Measurements from ENCODE around the gene FUT1. TPM values are rescaled to one million over a fixed set of nuclear protein-coding genes. Genes with fewer than 3 reads are reported as not detected.

FUT1 gene
- total RNA-seq = under 0.01 and 0.86 TPM in 2 replicates

DNA sequence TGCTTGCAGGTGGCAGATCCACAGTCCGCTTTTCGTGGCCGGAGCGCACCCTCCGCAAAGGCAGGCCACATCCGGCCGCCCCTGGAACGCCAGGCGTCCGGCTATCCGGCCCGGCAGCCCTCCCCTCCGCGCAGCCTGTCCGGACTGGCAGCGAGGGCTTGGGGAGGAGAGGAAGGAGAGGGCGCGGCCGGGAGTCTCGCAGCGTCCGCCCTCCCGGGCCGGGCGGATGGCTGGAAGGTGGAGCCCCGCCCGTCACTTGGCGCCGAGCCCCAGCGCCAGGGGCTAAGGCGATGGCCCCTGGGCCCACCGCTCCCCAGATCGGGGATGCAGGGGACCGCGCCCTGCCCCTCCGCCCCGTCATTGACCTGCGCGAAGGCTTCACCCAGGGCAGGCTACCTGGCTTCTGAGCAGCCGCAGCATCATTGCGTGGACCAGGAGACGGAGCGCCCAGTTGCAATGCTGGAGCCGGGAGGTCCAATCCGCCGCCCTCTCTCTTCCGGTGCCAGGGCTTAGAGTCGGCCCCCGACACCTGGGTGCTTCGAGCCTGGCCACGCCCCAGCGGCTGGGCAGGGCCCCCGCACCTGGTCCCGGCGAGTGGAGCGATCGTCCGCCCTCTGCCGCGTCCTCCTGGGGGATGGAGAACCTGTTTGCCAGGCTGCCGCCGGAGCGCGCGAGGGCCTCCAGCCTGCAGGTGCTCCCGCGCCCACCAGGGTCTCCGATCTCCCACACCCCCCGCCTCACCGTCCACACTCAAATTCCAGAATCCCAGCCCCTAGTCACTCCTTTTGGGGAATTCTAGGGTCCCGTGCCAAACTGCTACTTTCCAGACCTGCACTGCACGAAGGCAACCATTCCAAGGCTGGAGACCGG is at the start of gene FUT1:
Gene FUT1, minus strand, starts transcription at position 146 of the 870 bp plus-strand sequence. CDS start 1,360 bp downstream, outside the sequence.

DNA sequence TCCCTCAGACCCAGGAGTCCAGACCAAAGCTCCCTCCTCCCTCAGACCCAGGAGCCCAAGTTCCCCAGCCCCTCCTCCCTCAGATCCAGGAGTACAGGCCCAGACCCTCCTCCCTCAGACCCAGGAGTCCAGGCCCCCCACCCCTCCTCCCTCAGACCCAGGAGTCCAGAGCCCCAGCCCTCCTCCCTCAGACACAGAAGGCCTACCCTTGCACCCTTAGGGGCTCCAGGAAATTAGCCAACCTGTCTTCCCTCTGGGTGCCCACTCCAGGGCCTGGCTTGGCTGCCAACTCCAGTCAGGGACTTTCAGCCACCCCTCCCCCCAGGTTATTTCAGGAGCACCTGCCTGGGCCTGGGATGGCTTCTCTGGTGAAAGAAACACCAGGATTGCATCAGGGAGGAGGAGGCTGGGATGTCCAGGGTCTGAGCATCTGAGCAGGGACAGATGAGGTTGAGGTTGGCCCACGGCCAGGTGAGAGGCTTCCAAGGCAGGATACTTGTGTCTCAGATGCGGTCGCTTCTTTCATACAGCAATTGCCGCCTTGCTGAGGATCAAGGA is 2.7 kb upstream of the FUT1 start, which contains the start of gene FGF21:
Gene FGF21, plus strand, starts transcription at position 441 of the 558 bp plus-strand sequence. CDS start 713 bp downstream, outside the sequence.

DNA sequence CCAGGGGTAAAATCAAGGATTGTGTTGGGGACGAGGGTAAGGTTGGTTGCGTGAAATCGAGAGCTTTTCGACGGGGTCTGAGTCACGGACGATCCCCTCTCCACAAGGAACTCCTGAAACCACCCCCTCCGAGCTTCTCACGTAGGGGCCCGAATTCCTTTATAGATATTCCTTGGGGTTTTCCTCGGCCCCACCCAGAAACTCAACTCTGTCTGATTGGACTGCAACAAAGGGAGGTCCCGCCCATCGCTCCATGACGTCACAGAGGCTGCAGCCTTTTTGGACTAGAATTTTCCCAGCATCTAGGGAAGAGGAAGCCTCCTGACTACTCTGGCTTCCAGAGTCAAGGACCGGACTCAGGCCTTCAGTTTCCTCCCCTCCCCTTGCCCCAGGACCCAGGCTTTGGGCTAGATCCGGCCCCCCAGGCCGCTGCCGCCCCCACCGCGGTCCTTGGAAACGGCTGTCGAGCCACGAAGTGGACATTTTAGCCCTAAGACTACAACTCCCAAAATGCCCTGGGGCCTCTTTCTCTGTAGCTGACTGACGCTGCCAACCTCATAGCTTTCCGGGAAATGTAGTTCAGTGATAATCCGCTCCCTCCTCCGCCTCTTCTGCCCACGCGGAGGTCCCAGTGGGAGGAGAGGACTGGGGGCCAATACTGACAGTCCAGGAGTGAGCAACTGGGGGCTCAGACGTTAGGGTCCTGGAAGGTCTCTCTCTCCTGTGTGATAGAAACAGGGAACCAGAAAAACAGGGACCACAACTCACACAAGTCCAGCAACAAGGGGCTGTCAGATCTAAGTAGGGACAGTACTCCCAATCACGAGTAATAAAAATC is 5.5 kb downstream of the FUT1 start, which contains the start of gene IZUMO1:
Gene IZUMO1, minus strand, starts transcription at position 172 of the 838 bp plus-strand sequence. CDS start 1,050 bp downstream, outside the sequence.

DNA sequence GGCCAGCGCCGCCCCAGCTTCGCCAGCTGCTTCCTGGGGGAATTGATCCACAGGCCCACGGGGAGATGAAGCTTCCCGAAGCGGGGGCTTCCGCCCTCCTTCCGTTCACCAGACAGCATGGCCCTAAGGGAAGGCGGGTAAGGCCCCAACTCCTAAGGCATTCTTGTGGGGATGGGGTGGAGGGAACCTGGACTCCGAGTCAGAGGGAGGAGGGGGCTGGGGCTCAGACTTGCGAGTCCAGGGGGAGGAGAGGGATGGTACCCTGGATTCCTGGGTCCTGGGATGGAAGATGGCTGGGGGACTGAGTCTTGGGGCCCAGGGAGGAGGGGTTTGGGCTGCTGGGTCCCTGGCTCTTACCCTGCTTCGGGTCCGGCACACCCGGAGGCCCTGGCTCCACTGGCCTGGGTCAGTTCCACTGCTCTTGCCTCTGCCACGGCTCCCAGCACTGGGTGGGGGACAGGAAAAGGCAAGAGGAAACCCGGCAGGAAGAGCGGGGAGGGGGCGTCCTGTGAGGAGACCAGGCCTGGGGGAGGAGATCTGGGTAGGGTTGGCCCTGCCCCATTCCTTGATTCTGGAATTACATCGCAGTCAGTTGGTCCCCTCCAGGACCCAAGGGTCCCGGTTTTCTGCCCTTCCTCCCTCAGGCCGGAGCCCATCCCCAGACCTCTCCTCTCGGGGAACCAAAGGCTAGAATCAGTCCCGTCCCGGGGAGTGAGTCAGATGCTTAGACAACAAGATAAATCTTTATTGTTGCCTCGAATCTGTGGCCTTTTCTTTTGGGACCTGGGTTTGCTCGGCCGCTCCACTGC is 12.1 kb downstream of the FUT1 start, which contains the start of gene RASIP1:
Gene RASIP1, minus strand, starts transcription at position 447 of the 809 bp plus-strand sequence. Its CDS starts 328 bp downstream, at position 119.

DNA sequence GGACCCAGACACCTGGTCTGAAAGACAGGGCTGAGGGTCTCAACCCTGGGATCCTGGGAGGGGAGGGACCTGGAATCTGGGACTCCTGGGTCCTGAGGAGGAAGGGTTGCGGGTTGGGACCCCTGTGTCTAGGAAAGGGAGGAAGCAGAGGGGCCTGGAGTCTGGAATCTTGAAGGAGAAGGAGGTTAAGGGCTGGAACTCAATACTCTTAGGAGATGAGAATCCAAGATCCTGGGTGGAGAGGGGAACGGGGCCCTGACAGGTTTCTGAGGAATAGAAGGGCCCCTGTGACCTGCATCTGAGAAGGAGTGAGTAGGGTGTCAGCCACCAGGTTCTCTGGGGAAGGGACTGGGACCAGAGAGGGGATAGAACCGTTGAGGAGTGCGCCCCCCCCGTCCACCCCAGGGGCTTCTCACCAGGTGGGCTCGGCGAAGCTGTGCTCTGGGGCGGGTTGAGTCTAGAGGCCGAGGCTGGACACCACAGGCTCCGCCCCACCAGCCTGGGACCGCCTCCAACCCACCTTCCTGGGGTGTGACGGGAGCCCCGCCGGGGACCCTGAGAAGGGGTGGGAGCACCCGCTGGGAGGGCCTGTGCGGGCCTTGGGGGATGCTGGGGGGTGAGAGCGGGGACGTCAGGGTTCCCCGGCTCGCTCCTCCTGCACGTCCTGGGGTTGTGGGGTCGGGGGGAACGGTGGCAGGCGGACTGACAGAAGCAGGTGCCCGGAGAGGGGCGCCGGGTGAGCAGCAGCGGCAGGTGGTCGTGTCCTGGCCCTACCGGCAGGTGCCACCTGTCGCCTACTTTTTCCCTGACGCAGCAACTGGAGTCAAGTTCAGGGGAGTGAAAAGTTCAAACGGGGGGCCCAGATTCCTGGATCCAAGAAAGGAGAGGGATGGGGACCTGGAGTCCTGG is 32.9 kb downstream of the FUT1 start, which contains the start of gene MAMSTR:
Gene MAMSTR, minus strand, starts transcription at position 463 of the 909 bp plus-strand sequence. CDS start 694 bp downstream, outside the sequence.

Other genes with a start within 250 kb of the FUT1 start
- gene LMTK3, start 240.8 kb downstream of the FUT1 start, total RNA-seq = not detected in 2 replicates
- gene SULT2B1, start 200.5 kb downstream of the FUT1 start, total RNA-seq = not detected in 2 replicates
- not detected in 2 replicates for gene SPACA4, start 145.9 kb downstream of the FUT1 start, total RNA-seq
- gene FAM83E, start 137.6 kb downstream of the FUT1 start, total RNA-seq = not detected in 2 replicates
- gene RPL18, start 133.5 kb downstream of the FUT1 start, total RNA-seq = 2,698 and 2,777 TPM in 2 replicates
- 11.0 and 14.4 TPM in 2 replicates for gene SPHK2, start 133.1 kb downstream of the FUT1 start, total RNA-seq
- gene DBP, start 115.3 kb downstream of the FUT1 start, total RNA-seq = 5.5 and 9.5 TPM in 2 replicates
- gene CA11, start 106.5 kb downstream of the FUT1 start, total RNA-seq = 1.2 TPM in 1 of 2 replicates, not detected in the other
- gene NTN5, start 79.6 kb downstream of the FUT1 start, total RNA-seq = not detected in 2 replicates
- gene FUT2, start 56.7 kb downstream of the FUT1 start, total RNA-seq = not detected in 2 replicates
- 2.7 and 4.9 TPM in 2 replicates for gene MAMSTR, start 32.9 kb downstream of the FUT1 start, total RNA-seq
- 4.1 and 6.3 TPM in 2 replicates for gene RASIP1, start 12.0 kb downstream of the FUT1 start, total RNA-seq
- not detected in 2 replicates for gene IZUMO1, start 5.7 kb downstream of the FUT1 start, total RNA-seq
- not detected in 2 replicates for gene FGF21, start 2.9 kb upstream of the FUT1 start, total RNA-seq
- 65.0 and 83.0 TPM in 2 replicates for gene BCAT2, start 58.4 kb upstream of the FUT1 start, total RNA-seq
- gene HSD17B14, start 83.8 kb upstream of the FUT1 start, total RNA-seq = 2.3 and 8.2 TPM in 2 replicates
- gene PLEKHA4, start 116.0 kb upstream of the FUT1 start, total RNA-seq = 24.3 and 32.3 TPM in 2 replicates
- gene PPP1R15A, start 119.8 kb upstream of the FUT1 start, total RNA-seq = 35.1 and 39.8 TPM in 2 replicates
- gene TULP2, start 146.1 kb upstream of the FUT1 start, total RNA-seq = not detected in 2 replicates
- gene NUCB1, start 147.7 kb upstream of the FUT1 start, total RNA-seq = 188 and 245 TPM in 2 replicates
- not detected in 2 replicates for gene DHDH, start 181.1 kb upstream of the FUT1 start, total RNA-seq
- 189 and 226 TPM in 2 replicates for gene BAX, start 202.2 kb upstream of the FUT1 start, total RNA-seq
- 3,594 and 3,702 TPM in 2 replicates for gene FTL, start 212.7 kb upstream of the FUT1 start, total RNA-seq
- gene GYS1, start 240.7 kb upstream of the FUT1 start, total RNA-seq = 38.1 and 43.8 TPM in 2 replicates
- gene RUVBL2, start 241.2 kb upstream of the FUT1 start, total RNA-seq = 336 and 350 TPM in 2 replicates

Measured in myometrial cell (primary cell).